Right lobe of liver (tissue), 6 donors: ENCODE data around the gene ZCCHC13. TPM values are rescaled to one million over a fixed set of nuclear protein-coding genes. Genes with fewer than 3 reads are reported as not detected.
A peak's percentile ranks its signal among the peaks of the same experiment; 100 is the strongest.
"Not testable (repeated sequence)": the region's sequence is repeated elsewhere in the genome, so short reads cannot be mapped to it uniquely, and the experiment has no call there.

ENCODE experiments used
- ATAC-seq, 4 donors: fragments of 200-7000 bp; cut with Tn5 transposase; one replicate each; pipeline ENCODE4 v1.9.1; 2020; ENCODE audit warnings: mild to moderate bottlenecking in 4 of 4, moderate library complexity in 4 of 4
- DNase-seq, 3 donors: peaks; one replicate each; pipeline ENCODE4 v3.0.0-alpha.2; 2020
- H3K27ac ChIP-seq, 3 donors: fragments of 200-600 bp; one replicate each; pipeline ENCODE4 v1.8.0; 2022
- H3K27me3 ChIP-seq, 2 donors: fragments of 200-600 bp; one replicate each; pipeline ENCODE4 v1.8.0; 2022
- H3K36me3 ChIP-seq, 4 donors: fragments of 200-600 bp; sonication (generic) in 1 of 4; one replicate each; pipeline versions ENCODE4 v1.5.1 to v1.8.0; 2017 to 2022; ENCODE audit warnings: control low read depth in 1 of 4
- H3K4me1 ChIP-seq, 4 donors: fragments of 200-600 bp; sonication (generic) in 1 of 4; one replicate each; pipeline versions ENCODE4 v1.5.1 to v1.8.0; 2017 to 2022; ENCODE audit warnings: control low read depth in 1 of 4
- H3K4me3 ChIP-seq, 3 donors: fragments of 200-600 bp; one replicate each; pipeline ENCODE4 v1.8.0; 2022
- H3K9me3 ChIP-seq, 4 donors: fragments of 200-600 bp; sonication (generic) in 1 of 4; one replicate each; pipeline versions ENCODE4 v1.5.1 to v1.8.0; 2017 to 2022; ENCODE audit warnings: control low read depth in 1 of 4
- CTCF ChIP-seq, 4 donors: fragments of 200-600 bp in 3 of 4; fragments of 450-650 bp in 1 of 4; IDR thresholded peaks; one replicate each; pipeline versions ENCODE4 v1.5.1 to v1.8.0; 2016 to 2022; ENCODE audit warnings: antibody characterized with exemption in 4 of 4, mild to moderate bottlenecking in 2 of 4
- POLR2A ChIP-seq: fragments of 450-650 bp; IDR thresholded peaks from one replicate; pipeline ENCODE4 v1.6.1; 2017; ENCODE audit warnings: antibody characterized with exemption, mild to moderate bottlenecking
- WGBS: methylation state at CpG from one replicate; pipeline ENCODE4 v1.1.6; 2018; ENCODE audit warnings: low coverage, low lambda C conversion rate; ENCODE audit not compliant: insufficient coverage; ENCODE audit errors: missing lambda C conversion rate; 5-methylcytosine and 5-hydroxymethylcytosine counted together
- intact Hi-C, 2 donors: fragments of 100-400 bp; cut with DNase I; formaldehyde crosslinking; loops; one replicate each; pipeline versions ENCODE4 v1.11.2 to v1.14.1; 2022
- total RNA-seq, 6 experiments: library from RNA; depleted of rRNA in 2 of 6; stranded (reverse); fragments of >200 nt in 2 of 6; fragmentation: NEBNext Ultra II Directional in 3 of 6; extraction: Animal tissue kit (Norgen Biotek cat#: 25700) in 3 of 6; gene quantifications; one replicate each; pipeline versions ENCODE4 v1.1.0 to v1.2.4, GENCODE V29; 2016 to 2023
- donor health status: DM: no; HTN: yes; CAD: no.
- donor health status: DM: no; HTN: no; CAD: no.
- donor health status: DM: no; HTN: no; CAD: no.
- donor health status: DM: no; HTN: yes; CAD: no.
- donor health status: DM: no; HTN: yes; CAD: no.

ZCCHC13 gene
- total RNA-seq, 6 experiments from 2014 or later: not detected

GRCh38 chrX:74338852-74339251, 34.9 kb downstream of the ZCCHC13 start:
- intact Hi-C loops: no loop called here

GRCh38 chrX:74340051-74340450, 36.1 kb downstream of the ZCCHC13 start:
- DNase-seq (no peak), ATAC-seq (no peak)
- TF ChIP-seq POLR2A: no peak
- TF ChIP-seq CTCF (IDR thresholded peaks at IDR 0.05): no peak
- intact Hi-C loops: no loop called here
- Histone ChIP-seq H3K4me1 (no peaks in the 10 kb centered on the region), H3K36me3 (no peaks in the 10 kb centered on the region), H3K9me3 (no peaks in the 10 kb centered on the region), H3K27ac (no peak overlapping the region), H3K27me3 (no peaks in the 10 kb centered on the region), H3K4me3 (no peak overlapping the region)

More at GRCh38 chrX:74338852-74339251, 34.9 kb downstream of the ZCCHC13 start:
- Histone ChIP-seq H3K36me3 (no peaks in the 10 kb centered on the region), H3K27ac (no peak overlapping the region), H3K4me1 (no peaks in the 10 kb centered on the region), H3K27me3 (no peaks in the 10 kb centered on the region), H3K9me3 (no peaks in the 10 kb centered on the region), H3K4me3 (no peak overlapping the region)
- ATAC-seq (no peak), DNase-seq (no peak)
- no peak for TF ChIP-seq POLR2A
- no peak for TF ChIP-seq CTCF (IDR thresholded peaks at IDR 0.05)

GRCh38 chrX:74342211-74342610, 38.2 kb downstream of the ZCCHC13 start:
- H3K4me3 ChIP-seq, H3K27ac ChIP-seq, H3K36me3 ChIP-seq, H3K9me3 ChIP-seq, H3K4me1 ChIP-seq, ATAC-seq, DNase-seq, H3K27me3 ChIP-seq, intact Hi-C loops: not testable (repeated sequence)
- WGBS: 76% methylated on average over 5 of the region's 5 CpGs

GRCh38 chrX:74343343-74344279, 39.6 kb downstream of the ZCCHC13 start:
- TF ChIP-seq CTCF (IDR thresholded peaks at IDR 0.05) (peak; percentile 63 to 65 (median 64)), POLR2A (no peak)
- no peaks in the 10 kb centered on the region for H3K9me3 ChIP-seq
- H3K27me3 ChIP-seq: no peaks in the 10 kb centered on the region
- ATAC-seq: peak; percentile 85 to 98 (median 92)
- DNase-seq: peak in 1 of 3 donors; percentile 50
- H3K27ac ChIP-seq: no peak overlapping the region
- H3K4me3 ChIP-seq: no peak overlapping the region
- intact Hi-C loops: no loop called here
- H3K36me3 ChIP-seq: no peaks in the 10 kb centered on the region
- WGBS: 41% methylated on average over 3 of the region's 3 CpGs
- H3K4me1 ChIP-seq: no peaks in the 10 kb centered on the region

GRCh38 chrX:74344280-74344622, 40.3 kb downstream of the ZCCHC13 start:
- no peak overlapping the region for H3K27ac ChIP-seq
- H3K27me3 ChIP-seq: no peaks in the 10 kb centered on the region
- DNase-seq: no peak
- no peak for ATAC-seq
- no peaks in the 10 kb centered on the region for H3K4me1 ChIP-seq
- H3K36me3 ChIP-seq: no peaks in the 10 kb centered on the region
- no peak for TF ChIP-seq CTCF (IDR thresholded peaks at IDR 0.05)
- 54% methylated on average over 3 of the region's 4 CpGs for WGBS
- H3K4me3 ChIP-seq: no peak overlapping the region
- intact Hi-C loops: no loop called here
- H3K9me3 ChIP-seq: no peaks in the 10 kb centered on the region
